SIG-M5 treated with dmso at 0.1 percent for 504 hours (cell line): Measurements from ENCODE around the gene KIF3B.
"Not testable (repeated sequence)": the region's sequence is repeated elsewhere in the genome, so short reads cannot be mapped to it uniquely, and the experiment has no call there.

Experiments used
- DNase-seq: peaks from one replicate; lab custom pipeline; 2025; ENCODE audit not compliant: unreplicated experiment; lab: John Stamatoyannopoulos, UW

Gene KIF3B

GRCh38 chr20:32292548-32292947, 15.1 kb downstream of the KIF3B start:
- no peak for DNase-seq

DNA sequence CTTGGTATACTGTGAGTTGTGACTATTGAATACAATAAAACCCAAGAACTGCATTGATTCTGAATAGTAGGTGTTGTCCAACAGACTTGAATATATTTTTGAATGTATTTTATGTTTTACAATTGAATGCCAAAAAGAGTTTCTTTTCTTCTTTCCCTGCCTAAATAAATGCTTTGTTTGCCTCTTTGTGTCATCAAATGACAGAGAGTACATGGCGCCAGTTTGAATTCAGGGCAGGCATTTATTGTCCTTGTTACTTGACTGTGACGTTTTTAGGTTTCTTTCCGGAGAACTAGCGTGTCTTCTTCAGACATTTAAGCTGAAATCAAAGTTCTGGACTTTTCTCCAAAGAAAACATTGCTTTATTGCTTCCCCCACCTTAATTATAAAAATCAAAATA, 16.6 kb downstream of the KIF3B start:
- no peak for DNase-seq

GRCh38 chr20:32296412-32296811, 19.0 kb downstream of the KIF3B start:
- no peak for DNase-seq

DNA sequence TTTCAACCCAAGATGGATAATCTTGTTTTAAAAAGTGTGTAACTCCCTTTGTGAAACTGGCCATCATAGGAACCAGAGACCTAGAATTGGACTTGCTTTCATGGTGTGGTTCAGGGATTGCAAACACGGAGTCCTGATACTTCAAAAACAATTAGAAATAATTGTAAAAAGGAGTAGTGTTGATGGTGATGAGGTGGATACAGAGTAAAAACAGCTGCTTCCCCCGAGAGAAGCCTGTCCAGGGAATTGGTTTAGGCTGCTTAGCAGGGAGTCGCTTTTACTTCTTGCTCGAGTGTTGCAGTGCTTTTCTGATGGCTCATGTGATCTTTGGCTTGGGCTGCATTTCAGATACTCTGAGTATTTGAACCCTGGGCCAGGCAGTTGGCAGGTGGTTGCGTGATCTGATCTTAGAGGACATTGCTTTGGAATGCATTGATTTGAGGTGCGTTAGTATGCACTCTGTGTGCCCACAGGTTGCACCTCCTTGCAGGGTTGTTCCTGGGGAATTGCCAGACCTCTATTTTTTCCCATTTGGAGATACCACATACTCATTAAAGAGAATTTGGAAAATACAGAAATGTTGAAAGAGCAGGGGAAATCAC, 19.5 kb downstream of the KIF3B start:
- DNase-seq, result no peak

- DNase-seq, result no peak
Measured at GRCh38 chr20:32297439-32297838, 20.0 kb downstream of the KIF3B start.

DNA sequence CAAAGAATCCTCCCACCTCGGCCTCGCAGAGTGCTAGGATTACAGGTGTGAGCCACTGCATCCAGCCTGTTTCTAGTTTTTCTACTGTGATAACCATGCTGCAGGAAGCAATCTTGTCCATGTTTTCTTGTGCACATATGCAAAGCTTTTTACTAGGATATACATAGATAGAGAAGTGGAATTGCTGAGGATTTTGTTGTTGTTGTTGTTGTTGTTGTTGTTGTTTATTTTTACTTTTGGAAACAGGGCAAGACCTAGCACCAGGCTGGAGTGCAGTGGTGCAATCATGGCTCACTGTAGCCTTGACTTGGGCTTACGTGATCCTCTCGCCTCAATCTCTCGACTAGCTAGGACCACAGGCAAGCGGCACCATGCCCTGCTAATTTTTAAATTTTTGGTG, 23.2 kb downstream of the KIF3B start:
- no peak for DNase-seq

DNA sequence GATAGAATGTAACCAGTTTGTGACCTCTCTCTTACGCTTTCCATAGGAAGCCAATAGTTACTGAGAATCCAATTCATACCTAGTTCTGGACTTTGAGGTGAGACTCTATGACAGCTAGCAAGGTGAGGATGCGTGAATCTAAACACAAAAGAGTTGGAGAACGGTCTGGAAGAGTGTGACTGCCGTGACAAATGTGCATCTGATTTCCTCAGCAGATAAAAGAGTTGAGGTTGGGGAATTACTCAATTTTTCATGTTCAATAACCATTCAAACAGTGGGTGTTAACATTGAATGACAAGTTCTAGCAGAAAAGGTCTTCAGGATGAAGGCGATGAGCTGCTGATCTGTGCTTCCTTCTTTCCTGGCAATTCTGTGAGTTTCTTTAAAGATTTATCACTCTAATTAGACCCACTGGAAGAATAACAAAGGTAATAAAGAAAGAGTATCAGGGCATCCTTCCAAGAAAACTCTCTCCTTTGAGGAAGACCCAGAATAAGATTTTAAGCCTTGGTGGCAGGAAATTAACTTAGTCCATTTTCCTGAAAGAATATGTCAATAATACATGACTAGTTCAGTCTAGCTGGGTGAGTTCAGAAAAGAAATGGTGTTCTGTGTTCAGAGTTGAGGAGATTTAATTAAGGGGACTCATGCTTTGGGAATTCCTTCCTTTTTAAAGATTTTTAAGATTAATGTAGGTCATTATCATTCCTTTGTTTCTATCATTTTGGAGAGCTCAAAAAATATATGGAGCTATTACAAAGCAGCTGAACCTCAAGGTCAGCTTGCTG, 24.5 kb downstream of the KIF3B start:
- no peak for DNase-seq

DNA sequence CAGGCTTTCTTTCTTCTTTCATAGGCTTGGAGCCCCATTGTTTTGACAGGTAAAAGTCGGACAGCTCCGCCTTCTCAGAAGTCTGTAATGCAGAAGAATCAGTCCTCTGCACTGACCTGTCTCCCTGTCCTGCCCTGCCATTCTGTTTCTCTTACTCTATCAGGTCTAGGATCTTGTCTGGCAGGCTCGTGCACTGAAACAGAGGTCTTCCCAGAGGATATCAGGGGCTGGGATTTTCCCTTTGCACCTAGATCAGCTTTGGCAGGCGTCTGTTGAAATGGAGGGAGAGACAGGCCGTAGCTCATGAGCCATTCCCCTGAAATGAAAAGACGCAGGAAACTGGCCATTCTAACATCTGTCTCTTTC, 25.0 kb downstream of the KIF3B start:
- DNase-seq, result no peak

DNA sequence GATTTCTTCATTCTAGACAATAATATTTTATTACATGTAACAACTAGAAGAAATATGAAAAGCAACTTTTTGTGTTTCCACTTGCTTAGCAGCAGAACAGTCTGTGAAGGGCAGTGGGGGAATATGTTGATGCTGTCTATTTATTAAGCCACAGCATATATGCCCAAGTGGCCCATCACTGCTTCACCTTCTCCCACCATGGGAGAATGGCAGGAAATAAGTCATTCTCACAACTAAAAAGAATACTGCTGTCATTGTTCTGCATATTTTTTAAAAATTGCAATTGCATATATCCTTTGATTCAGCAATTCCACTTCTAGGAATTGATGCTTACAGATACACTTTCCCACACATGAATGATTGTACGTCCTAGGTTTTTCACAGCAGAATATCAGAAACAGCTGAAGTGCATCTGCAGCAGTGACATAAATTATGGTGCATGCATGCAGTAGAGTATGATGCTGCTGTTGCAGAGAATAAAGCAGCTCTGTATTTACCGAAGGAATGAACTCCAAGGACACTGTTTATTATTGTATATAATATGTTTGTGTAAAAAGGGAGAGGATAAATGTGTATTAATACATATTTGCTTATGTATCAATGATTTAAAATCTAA, 26.8 kb downstream of the KIF3B start:
- DNase-seq, result no peak

- no peak for DNase-seq
Measured at GRCh38 chr20:32312718-32313424, 35.4 kb downstream of the KIF3B start.

- no peak for DNase-seq
Measured at GRCh38 chr20:32314768-32315167, 37.3 kb downstream of the KIF3B start.

- DNase-seq, result no peak
Measured at GRCh38 chr20:32315399-32315798, 37.9 kb downstream of the KIF3B start.

GRCh38 chr20:32315891-32316290, 38.4 kb downstream of the KIF3B start:
- DNase-seq, result no peak

DNA sequence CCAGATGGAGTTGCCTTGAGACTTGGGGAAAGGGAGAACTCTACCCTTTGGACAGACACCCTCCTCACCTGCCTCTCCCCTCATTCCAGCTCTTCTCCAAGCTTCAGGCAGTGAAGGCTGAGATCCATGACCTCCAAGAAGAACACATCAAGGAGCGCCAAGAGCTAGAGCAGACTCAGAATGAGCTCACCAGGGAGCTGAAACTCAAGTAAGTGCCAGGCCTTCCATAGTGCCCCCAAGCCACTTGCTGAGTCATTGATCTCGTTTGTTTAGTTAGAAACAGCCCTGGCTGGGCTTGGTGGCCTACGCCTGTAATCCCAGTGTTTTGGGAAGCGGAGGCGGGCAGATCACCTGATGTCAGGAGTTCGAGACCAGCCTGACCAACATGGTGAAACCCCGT, 39.2 kb downstream of the KIF3B start:
- no peak for DNase-seq

DNA sequence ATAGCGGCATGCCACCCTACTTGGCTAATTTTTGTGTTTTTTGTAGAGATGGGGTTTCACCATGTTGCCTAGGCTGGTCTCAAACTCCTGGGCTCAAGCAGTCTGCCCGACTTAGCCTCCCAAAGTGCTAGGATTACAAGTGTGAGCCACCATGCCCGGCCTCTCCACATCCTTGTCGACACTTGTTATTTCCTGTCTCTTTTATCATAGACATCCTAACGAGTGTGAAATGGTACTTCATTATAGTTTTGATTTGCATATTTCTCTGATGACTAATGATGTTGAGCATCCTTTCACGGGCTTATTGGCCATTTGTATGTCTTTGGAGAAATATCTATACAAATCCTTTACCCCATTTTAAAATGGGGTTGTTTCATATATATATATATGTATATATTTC, 41.6 kb downstream of the KIF3B start:
- no peak for DNase-seq

- DNase-seq, result no peak
Measured at GRCh38 chr20:32320305-32320704, 42.9 kb downstream of the KIF3B start.

GRCh38 chr20:32321390-32321789, 43.9 kb downstream of the KIF3B start:
- DNase-seq, result no peak

DNA sequence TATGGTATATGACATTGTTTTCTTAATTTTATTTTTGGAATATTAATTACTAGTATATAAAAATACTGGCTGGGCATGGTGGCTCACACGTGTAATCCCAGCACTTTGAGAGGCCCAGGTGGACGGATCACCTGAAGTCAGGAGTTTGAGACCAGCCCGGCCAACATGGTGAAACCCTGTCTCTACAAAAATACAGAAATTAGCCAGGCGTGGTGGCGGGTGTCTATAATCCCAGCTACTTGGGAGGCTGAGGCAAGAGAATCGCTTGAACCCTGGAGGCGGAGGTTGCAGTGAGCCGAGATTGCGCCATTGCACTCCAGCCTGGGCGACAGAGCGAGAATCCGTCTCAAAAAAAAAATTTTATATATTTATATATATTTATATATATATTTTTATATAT, 44.8 kb downstream of the KIF3B start:
- not testable (repeated sequence) for DNase-seq

- DNase-seq, result not testable (repeated sequence)
Measured at GRCh38 chr20:32323761-32324160, 46.3 kb downstream of the KIF3B start.

- DNase-seq, result peak; percentile 56
Measured at GRCh38 chr20:32325706-32326503, 48.5 kb downstream of the KIF3B start.

DNA sequence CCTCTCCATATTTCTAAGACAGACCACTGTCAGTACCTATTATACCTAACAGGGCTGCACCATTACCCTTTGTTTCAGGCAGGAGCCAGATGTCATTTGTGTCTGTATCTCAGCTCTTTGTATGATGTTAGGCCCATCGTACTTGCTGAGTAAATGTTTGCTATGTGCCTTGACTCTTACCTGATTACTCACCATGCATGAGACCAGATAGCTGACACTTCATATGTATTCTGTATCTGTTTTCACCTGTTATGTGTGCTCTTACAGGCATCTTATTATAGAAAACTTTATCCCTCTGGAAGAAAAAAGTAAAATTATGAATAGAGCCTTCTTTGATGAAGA, 49.0 kb downstream of the KIF3B start:
- DNase-seq, result no peak
